CD14-positive monocyte (primary cell): ENCODE measurements around the gene EPHX1. TPM values are rescaled to one million over a fixed set of nuclear protein-coding genes. Genes with fewer than 3 reads are reported as not detected.
"Not testable (repeated sequence)": the region's sequence is repeated elsewhere in the genome, so short reads cannot be mapped to it uniquely, and the experiment has no call there.

Experiments
- DNase-seq, 3 donors: peaks; one replicate each; pipeline ENCODE4 v3.0.0-alpha.2; 2011 to 2022
- H2AFZ ChIP-seq: 2 replicates; pipeline ENCODE4 v1.6.0; 2012; ENCODE audit warnings: mild to moderate bottlenecking, low read depth, low read length, inconsistent platforms; ENCODE audit not compliant: insufficient read depth, poor library complexity, severe bottlenecking
- H3K27ac ChIP-seq, 2 donors: 1 replicate in 1 of 2; 2 replicates in 1 of 2; pipeline ENCODE4 v1.5.1; 2012 to 2013; ENCODE audit warnings: low read length in 2 of 2, control low read depth in 1 of 2, inconsistent platforms in 1 of 2, low read depth in 1 of 2, mild to moderate bottlenecking in 1 of 2
- H3K27me3 ChIP-seq, 2 donors: one replicate each; pipeline versions ENCODE4 v1.6.0 to v1.6.1; 2011 to 2013; ENCODE audit warnings: low read length in 2 of 2; ENCODE audit not compliant: control insufficient read depth in 2 of 2, insufficient read depth in 2 of 2
- H3K36me3 ChIP-seq, 2 donors: replicated peaks in 1 of 2; 1 replicate in 1 of 2; 2 replicates in 1 of 2; pipeline versions ENCODE4 v1.5.1 to v1.6.1; 2012 to 2013; ENCODE audit warnings: low read length in 2 of 2, control low read depth in 1 of 2, inconsistent platforms in 1 of 2, mild to moderate bottlenecking in 1 of 2; ENCODE audit not compliant: insufficient read depth in 2 of 2, control insufficient read depth in 1 of 2
- H3K4me1 ChIP-seq, 2 donors: 1 replicate in 1 of 2; 2 replicates in 1 of 2; pipeline versions ENCODE4 v1.5.1 to v1.6.1; 2012 to 2013; ENCODE audit warnings: low read length in 2 of 2, control low read depth in 1 of 2, inconsistent platforms in 1 of 2, mild to moderate bottlenecking in 1 of 2, moderate library complexity in 1 of 2; ENCODE audit not compliant: insufficient read depth in 2 of 2, control insufficient read depth in 1 of 2
- H3K4me2 ChIP-seq: replicated peaks from 2 replicates; pipeline ENCODE3; 2012; ENCODE audit warnings: low read length, moderate library complexity, mild to moderate bottlenecking; ENCODE audit not compliant: poor library complexity, severe bottlenecking; ENCODE audit errors: extremely low read depth
- H3K4me3 ChIP-seq, 3 experiments: fragments of 200-600 bp in 1 of 3; sonication (generic) in 1 of 3; replicated peaks in 1 of 3; 1 replicate in 2 of 3; 2 replicates in 1 of 3; pipeline ENCODE4 v1.5.1; 2011 to 2013; ENCODE audit warnings: low read length in 3 of 3, mild to moderate bottlenecking in 3 of 3, control low read depth in 2 of 3, low read depth in 2 of 3, inconsistent platforms in 1 of 3, moderate library complexity in 1 of 3
- H3K79me2 ChIP-seq: 2 replicates; pipeline ENCODE4 v1.6.0; 2012; ENCODE audit warnings: mild to moderate bottlenecking, control low read depth, inconsistent platforms, low read length, moderate library complexity; ENCODE audit not compliant: insufficient read depth
- H3K9ac ChIP-seq: 2 replicates; pipeline ENCODE4 v1.6.0; 2017; ENCODE audit warnings: low read length, mild to moderate bottlenecking; ENCODE audit not compliant: insufficient read depth, poor library complexity, severe bottlenecking
- H3K9me3 ChIP-seq, 2 donors: replicated peaks in 1 of 2; 1 replicate in 1 of 2; 2 replicates in 1 of 2; pipeline versions ENCODE4 v1.5.1 to v1.6.1; 2012 to 2013; ENCODE audit warnings: low read length in 2 of 2, control low read depth in 1 of 2; ENCODE audit not compliant: control insufficient read depth in 1 of 2, insufficient read depth in 1 of 2
- H4K20me1 ChIP-seq: 2 replicates; pipeline ENCODE4 v1.6.0; 2012; ENCODE audit warnings: mild to moderate bottlenecking, low read length, control low read depth, moderate library complexity; ENCODE audit not compliant: insufficient read depth
- H3K27ac Mint-ChIP-seq, 7 donors: one replicate each; pipeline ENCODE4 v1.8.0; 2020; ENCODE audit warnings: mild to moderate bottlenecking in 7 of 7, mixed read lengths in 7 of 7, moderate library complexity in 6 of 7, inconsistent platforms in 2 of 7
- H3K27me3 Mint-ChIP-seq, 3 donors: one replicate each; pipeline ENCODE4 v1.8.0; 2021 to 2022; ENCODE audit warnings: low read depth in 3 of 3, mild to moderate bottlenecking in 3 of 3, mixed read lengths in 3 of 3, moderate library complexity in 3 of 3, inconsistent platforms in 1 of 3
- H3K36me3 Mint-ChIP-seq, 2 donors: one replicate each; pipeline ENCODE4 v1.8.0; 2020; ENCODE audit warnings: mixed read lengths in 2 of 2, inconsistent platforms in 1 of 2, mild to moderate bottlenecking in 1 of 2
- H3K4me1 Mint-ChIP-seq: one replicate; pipeline ENCODE4 v1.8.0; 2020; ENCODE audit warnings: mild to moderate bottlenecking, mixed read lengths
- H3K4me3 Mint-ChIP-seq, 2 donors: one replicate each; pipeline ENCODE4 v1.8.0; 2020; ENCODE audit warnings: mild to moderate bottlenecking in 2 of 2, mixed read lengths in 2 of 2, moderate library complexity in 1 of 2
- H3K9me3 Mint-ChIP-seq, 7 donors: one replicate each; pipeline ENCODE4 v1.8.0; 2020 to 2022; ENCODE audit warnings: mixed read lengths in 7 of 7, mild to moderate bottlenecking in 6 of 7, moderate library complexity in 6 of 7, inconsistent platforms in 2 of 7
- CTCF ChIP-seq: fragments of 200-600 bp; IDR thresholded peaks from one replicate; pipeline ENCODE4 v1.8.0; 2022; ENCODE audit warnings: antibody characterized with exemption, mild to moderate bottlenecking
- WGBS: methylation state at CpG from one replicate; pipeline ENCODE4 v1.1.5; 2013; ENCODE audit warnings: missing lambda C conversion rate; ENCODE audit not compliant: insufficient coverage; 5-methylcytosine and 5-hydroxymethylcytosine counted together
- intact Hi-C, 2 donors: fragments of 100-400 bp; cut with micrococcal nuclease; formaldehyde crosslinking; loops; one replicate each; pipeline versions ENCODE4 v1.15.0 to v1.15.1; 2023
- polyA plus RNA-seq, 3 donors: library from polyadenylated mRNA; depleted of rRNA in 1 of 3; unstranded in 2 of 3; stranded (reverse) in 1 of 3; fragments of 300-500 nt in 2 of 3; fragments of >200 nt in 1 of 3; fragmentation: Illumina TruSeq in 2 of 3; gene quantifications; 1 replicate in 2 of 3; 2 replicates in 1 of 3; pipeline ENCODE4 v1.2.3, GENCODE V29; 2012 to 2021

EPHX1 gene
- polyA plus RNA-seq, 3 donors = 4.6 to 23.8 (median 7.4) TPM

GRCh38 chr1:225834417-225835329 is 24.7 kb downstream of the EPHX1 start:
- Histone ChIP-seq H3K36me3 (peaks cover 3 to 19% of the 10 kb centered on the region in 2 donors), H3K9ac (no peak overlapping the region), H4K20me1 (no peaks in the 10 kb centered on the region), H3K4me2 (no peak overlapping the region), H3K4me3 (no peak overlapping the region), H3K79me2 (no peaks in the 10 kb centered on the region), H2AFZ (no peak overlapping the region), H3K27me3 (no peaks in the 10 kb centered on the region), H3K9me3 (no peaks in the 10 kb centered on the region), H3K27ac (no peak overlapping the region), H3K4me1 (no peaks in the 10 kb centered on the region)
- intact Hi-C loops = no loop called here
- peaks cover 20 to 33% of the 10 kb centered on the region in 2 donors for H3K36me3 Mint-ChIP-seq
- no peak for DNase-seq
- no peak for TF ChIP-seq CTCF
- peaks cover 0 to 4% (median 0%) of the 10 kb centered on the region in 7 donors for H3K9me3 Mint-ChIP-seq
- 88% methylated on average over 4 of the region's 7 CpGs for WGBS
- H3K4me3 Mint-ChIP-seq = no peak overlapping the region
- no peak overlapping the region for H3K27ac Mint-ChIP-seq
- H3K4me1 Mint-ChIP-seq = peaks cover 5% of the 10 kb centered on the region
- H3K27me3 Mint-ChIP-seq = peaks cover 0 to 4% (median 1%) of the 10 kb centered on the region in 3 donors

- H3K9ac ChIP-seq = no peak overlapping the region
- H3K4me3 ChIP-seq = no peak overlapping the region
- Mint-ChIP-seq H3K9me3 (peaks cover 0 to 4% (median 0%) of the 10 kb centered on the region in 7 donors), H3K27ac (peak overlapping the region in 2 of 7 donors; percentile 14 to 42), H3K4me1 (peaks cover 5% of the 10 kb centered on the region), H3K27me3 (peaks cover 0 to 4% (median 1%) of the 10 kb centered on the region in 3 donors), H3K4me3 (no peak overlapping the region), H3K36me3 (peaks cover 24 to 40% of the 10 kb centered on the region in 2 donors)
- no peaks in the 10 kb centered on the region for H4K20me1 ChIP-seq
- no peak overlapping the region for H3K27ac ChIP-seq
- intact Hi-C loops = no loop called here
- H3K27me3 ChIP-seq = no peaks in the 10 kb centered on the region
- H3K4me1 ChIP-seq = no peaks in the 10 kb centered on the region
- TF ChIP-seq CTCF = no peak
- peaks cover 3 to 19% of the 10 kb centered on the region in 2 donors for H3K36me3 ChIP-seq
- no CpG with 5 or more reads among the region's 3 CpGs for WGBS
- no peak overlapping the region for H3K4me2 ChIP-seq
- H3K9me3 ChIP-seq = no peaks in the 10 kb centered on the region
- no peak for DNase-seq
- no peaks in the 10 kb centered on the region for H3K79me2 ChIP-seq
- H2AFZ ChIP-seq = no peak overlapping the region
Observed at GRCh38 chr1:225835856-225836255, 25.9 kb downstream of the EPHX1 start.

- H4K20me1 ChIP-seq, intact Hi-C loops, H3K4me1 ChIP-seq, H2AFZ ChIP-seq, H3K4me1 Mint-ChIP-seq, H3K9me3 Mint-ChIP-seq, H3K9ac ChIP-seq, H3K27ac ChIP-seq, DNase-seq, H3K79me2 ChIP-seq, H3K9me3 ChIP-seq, H3K27me3 Mint-ChIP-seq, H3K4me3 ChIP-seq, H3K4me3 Mint-ChIP-seq, H3K4me2 ChIP-seq, H3K27me3 ChIP-seq: not testable (repeated sequence)
- WGBS = 33% methylated on average over 1 of the region's 4 CpGs
- peaks cover 3 to 19% of the 10 kb centered on the region in 2 donors for H3K36me3 ChIP-seq
- H3K27ac Mint-ChIP-seq = peak overlapping the region in 3 of 7 donors; percentile 12 to 19 (median 14)
- H3K36me3 Mint-ChIP-seq = peaks cover 21 to 42% of the 10 kb centered on the region in 2 donors
Observed at GRCh38 chr1:225836296-225836695, 26.4 kb downstream of the EPHX1 start.
